Left hindlimb (tissue), 1 donor: ENCODE measurements around the gene PRG3.
"Not testable (repeated sequence)": the region's sequence is repeated elsewhere in the genome, so short reads cannot be mapped to it uniquely, and the experiment has no call there.

Experiments used
- DNase-seq: peaks from one replicate; pipeline ENCODE4 v3.0.0-alpha.2; 2018

PRG3 gene

DNA sequence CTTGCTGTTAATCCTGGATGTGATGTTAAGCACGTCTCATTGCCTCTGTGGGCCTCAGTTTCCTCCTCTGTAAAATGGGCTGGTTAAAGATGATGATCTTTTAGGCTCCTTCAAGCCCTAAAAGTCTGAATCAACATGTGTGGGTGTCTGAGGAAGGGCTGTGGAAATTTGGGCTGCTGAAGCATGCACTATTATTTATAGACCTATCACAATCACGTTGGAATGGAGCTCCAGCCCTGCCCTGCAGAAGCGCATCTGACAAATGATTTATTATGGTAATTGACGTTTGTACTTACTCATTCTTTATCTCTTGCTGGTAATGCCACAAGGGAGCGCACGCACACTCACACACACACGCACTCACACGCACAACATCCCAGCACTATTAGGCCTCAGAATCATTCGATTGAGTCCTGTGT is 22.4 kb downstream of the PRG3 start:
- peak; percentile 4 for DNase-seq

DNA sequence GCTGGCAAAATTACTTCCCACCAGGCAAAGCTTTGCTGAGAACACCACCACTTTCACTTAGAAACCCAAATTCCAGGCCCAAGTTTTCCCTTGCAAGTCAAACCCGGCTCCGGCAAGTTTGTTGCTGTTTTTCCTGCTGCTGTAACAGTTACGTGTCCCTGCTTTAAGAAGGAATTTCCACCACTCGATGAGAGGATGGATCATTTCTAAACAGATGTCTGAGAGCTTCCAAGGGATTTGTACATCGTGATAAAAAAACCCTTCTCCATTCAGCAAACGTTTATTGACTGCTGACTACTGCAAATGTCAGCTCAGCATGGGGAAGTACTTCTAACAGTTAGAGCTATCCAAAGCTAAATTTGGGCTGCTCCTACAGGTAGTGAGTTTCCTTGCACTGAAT is 23.1 kb downstream of the PRG3 start:
- peak; percentile 22 for DNase-seq

DNA sequence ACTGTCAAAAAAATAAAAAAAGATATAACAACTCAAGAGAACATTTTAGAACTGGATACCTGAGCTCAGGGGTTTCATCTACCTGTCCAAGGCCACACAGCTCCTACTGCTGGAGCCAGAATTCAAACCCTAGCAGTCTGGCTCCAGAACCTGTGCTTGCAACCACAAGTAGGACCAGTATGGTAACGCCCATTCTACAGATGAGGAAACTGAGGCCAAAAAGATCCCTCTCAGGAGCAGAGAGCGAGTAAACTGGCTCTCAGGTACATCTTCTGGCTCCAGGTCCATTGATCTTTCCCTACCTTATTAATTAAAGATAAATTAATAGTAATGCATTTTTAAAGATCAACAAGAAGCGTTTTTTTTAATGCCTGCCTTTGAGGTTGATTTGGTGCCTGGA is 23.6 kb downstream of the PRG3 start:
- DNase-seq = peak; percentile 8

DNA sequence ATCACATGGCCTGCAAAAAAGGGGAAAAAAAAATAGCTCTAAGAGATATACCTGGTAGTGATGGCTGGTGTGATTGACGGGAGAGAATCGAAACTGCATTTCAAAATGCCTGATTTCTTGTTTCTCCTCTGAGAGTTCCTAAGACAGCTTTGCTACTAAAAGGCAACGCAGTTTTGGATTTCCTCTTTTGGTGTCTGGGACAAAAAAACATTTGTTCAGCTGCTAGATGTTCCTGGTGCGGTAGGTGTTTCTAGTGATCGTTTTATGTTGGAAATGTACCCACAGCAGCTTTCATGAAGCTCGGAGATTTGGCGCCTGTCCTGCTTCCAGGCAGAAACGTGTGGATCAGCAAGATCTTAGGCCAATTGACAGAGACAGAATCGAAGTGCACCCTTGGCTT is 24.7 kb downstream of the PRG3 start:
- DNase-seq = peak; percentile 28

DNA sequence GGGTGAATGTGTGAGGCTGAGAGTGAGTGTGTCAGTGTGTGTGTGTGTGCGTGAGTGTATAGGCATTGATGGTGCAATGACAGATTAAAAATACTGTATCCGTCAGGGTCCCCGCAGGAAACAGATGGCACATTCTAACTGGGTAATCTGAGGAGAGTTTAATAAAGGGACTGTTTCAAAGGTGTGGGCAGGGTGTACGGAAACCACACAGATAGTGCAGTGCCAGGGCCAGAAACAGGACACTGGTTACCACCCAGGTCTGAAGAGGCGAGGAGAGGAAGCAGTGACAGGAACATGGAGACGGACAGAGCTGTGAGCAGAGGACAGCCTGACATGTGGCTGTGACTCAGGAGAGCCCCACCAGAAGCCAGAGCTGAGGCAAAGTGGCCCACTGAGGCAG is 26.3 kb downstream of the PRG3 start:
- peak; percentile 15 for DNase-seq

DNA sequence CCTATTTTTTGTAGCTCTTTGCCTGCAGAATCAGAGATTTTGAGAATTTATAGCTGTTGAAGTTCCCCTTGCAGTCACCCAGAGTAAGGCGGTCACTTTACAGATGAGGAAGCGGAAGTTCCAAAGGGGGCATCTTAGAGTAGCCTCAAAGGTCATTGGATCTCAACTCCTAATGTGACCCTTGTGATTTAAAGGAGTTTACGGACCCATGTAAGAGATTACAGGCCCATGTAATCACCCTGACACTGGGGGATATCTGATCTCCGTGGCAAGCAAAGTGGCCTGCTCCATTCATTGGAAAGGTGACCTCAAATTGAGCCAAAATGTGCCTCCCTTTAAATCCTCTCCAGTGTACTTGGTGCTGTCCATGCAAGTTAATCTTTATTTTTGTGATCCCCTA is 27.1 kb downstream of the PRG3 start:
- DNase-seq = peak; percentile 1

DNA sequence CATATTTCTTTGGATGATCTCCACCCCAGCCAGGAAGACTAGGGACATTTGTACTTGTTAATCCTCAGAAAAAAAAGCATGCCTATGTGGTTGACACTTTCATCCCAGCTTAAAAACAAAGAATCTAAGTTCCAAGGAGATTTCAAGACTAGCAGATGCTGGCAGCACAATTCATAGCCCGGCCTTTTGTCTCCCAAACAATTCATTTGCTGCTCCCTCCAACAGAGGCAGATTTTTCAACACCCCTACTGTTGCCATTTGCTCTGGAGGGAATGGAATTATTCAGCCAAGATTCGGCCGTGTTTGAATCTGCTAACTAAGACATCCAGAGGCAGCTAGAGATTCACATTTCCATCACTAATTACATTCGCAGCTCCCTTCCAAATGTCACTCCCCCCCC is 27.5 kb downstream of the PRG3 start:
- peak; percentile 10 for DNase-seq

DNA sequence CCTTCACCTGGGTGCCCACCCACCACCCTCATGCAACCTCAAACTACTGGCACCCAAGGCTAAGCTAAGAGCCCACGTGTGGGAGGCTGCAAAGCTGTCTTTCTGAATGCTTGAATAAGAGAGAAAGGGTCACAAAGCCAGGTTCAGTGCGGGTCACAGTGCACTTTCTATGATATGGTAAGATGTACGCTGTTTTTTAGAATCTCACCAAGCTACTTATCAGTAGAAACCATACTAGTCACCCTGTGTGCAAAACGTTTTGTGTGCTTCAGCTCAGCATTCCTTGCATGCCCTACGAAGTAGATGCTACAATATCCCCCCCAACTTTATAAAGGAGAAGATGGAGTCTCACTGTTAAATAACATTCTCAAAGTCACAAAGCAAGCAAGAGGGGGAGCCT is 27.9 kb downstream of the PRG3 start:
- DNase-seq = peak; percentile 6

DNA sequence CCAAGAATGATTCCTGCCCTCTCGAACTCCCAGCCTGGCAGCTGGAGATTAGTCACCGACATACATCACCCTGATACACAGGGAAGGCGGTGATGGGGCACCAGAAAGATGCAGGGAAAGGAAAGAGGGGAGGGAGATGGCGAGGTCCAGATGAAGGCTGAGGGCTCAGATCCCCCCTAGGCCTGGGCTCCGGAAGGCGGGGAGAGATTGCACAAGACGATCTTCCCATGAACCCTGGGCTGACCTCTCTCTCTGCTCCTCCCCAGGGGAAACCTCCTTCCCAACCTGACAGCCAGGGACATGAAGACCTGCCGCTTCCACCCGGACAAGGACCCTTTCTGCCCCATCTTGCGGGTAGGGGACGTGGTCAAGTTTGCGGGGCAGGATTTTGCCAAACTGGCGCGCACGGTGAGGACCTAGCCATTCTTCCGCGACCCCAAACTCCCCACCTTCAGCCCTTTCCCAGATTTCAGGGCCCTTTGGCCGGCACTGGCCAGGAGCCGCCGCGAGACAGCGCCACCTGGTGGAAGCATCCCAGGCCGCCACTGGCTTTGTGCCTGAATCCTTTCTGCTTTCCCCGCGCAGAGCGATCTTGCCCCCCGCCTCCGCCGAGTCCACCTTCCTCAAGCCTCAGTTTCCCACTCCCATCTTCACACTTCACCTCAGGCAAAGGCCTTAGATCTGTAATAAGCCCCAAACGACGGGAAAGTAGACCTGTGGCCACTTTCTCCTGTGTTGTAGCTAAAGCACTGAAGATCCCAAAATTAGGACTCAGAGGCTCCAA is 31.3 kb downstream of the PRG3 start:
- DNase-seq = peak; percentile 58

DNA sequence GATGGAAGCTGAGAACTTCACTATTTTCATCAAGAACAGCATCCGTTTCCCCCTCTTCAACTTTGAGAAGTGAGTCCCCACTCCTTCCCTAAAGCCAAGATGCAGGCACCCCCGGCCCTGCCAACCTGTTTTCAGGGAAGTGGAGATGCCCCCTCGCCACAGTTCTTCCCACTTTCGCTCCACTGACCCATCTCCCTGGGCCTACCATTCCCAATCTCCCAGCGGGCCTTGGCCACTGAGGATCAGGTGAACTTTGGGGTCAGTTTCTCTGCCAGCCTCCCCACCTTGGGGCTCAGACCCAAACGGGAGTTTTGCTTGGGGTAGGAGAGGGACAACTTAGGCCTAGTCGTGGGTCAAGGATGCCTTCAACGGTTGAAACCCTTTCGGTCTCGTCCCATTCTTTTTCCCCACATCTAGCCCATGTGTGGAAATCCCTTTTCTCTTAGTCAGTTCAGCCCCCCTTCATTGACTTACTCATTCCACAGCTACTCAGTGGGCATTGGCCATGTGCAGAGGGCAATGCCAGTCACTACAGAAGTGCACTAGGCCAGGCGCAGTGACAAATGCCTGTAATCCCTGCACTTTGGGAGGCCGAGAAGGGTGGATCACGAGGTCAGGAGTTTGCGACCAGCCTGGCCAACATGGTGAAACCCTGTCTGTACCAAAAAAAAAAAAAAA is 32.2 kb downstream of the PRG3 start:
- DNase-seq = no peak

DNA sequence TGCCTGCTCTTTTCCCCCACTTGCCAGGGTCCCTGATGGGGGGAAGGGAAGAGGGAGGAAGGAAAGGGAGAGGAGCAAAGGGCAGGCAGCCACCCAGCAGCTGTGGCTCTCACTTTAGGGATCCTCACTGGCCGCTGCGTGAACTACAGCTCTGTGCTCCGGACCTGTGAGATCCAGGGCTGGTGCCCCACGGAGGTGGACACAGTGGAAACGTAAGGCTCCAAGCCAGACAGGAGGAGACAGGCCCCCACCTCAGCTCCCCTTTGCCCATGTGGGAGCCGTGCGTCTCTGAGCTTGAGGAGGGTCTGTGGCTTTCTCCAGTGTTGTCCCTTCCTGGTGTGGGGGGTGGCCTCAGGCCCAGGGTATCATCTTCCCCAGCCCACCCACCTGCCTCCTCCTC is 32.9 kb downstream of the PRG3 start:
- no peak for DNase-seq

DNA sequence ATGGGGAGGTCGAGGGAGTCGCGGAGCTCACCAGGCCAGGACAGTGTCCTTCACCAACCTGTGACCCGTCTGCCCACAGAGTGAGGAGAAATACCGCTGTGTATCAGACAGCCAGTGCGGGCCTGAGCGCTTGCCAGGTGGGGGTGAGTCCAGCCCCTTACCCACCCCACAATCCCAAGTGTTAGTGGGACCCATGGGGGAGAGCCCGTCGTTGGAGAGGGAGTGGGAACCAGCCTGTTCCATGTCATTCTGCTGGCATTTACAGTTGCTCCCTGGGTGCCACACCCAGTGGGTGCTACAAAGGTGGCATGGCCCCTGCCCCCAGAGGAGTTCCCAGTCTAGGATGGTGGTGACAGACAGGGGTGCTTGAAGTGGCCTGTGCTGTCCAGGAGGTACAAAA is 33.6 kb downstream of the PRG3 start:
- no peak for DNase-seq

DNA sequence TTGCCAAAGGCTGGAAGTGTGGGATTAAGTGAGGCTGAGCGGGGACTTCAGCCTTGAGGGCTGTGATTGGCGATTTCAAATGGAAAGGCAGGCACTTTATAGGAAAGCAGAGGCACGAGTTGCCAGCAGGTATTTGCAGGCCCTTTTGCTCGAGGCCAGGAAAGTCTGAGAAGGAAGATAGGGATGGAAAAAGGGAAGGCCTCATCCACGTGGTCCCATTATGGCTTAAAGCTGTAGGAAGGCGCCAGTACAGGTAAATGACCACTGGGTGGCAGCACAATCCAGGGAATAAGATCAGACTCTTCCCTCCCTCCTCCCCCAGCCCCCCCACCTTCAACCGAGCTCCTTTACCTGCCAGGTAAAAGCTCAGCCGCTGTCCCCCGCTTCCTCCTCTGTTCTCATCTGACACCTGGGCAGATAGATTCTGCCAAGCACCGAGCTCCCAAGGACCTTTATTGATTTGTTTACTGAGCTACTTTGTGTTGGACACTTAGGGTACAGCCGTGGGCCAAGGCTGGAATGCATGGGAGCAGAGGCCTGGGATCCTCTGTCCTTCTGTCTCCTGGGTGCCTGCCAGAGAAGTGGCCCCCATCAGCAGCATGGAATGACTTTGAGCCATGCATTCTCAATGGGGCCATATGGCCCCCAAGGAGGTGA is 35.3 kb downstream of the PRG3 start:
- peak; percentile 71 for DNase-seq

DNA sequence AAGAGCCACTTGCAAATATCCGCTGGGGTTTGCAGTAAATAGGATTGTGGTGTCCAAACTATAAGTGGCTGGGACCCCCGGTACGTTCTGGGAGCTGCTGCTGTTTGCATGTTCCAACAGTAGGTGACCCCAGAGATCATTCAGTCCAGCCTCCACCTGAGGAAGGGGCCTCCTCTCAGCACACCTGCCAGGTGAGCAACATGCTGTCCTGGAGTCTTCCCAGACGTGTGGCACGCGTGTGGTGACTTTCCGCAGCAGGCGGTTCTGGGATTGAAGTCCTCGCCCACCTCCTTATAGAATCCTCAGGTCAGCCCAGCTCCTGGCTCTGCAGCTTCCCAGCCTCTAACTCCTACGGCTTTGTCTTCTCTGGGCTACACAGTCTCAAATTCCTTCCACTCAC is 36.1 kb downstream of the PRG3 start:
- no peak for DNase-seq

DNA sequence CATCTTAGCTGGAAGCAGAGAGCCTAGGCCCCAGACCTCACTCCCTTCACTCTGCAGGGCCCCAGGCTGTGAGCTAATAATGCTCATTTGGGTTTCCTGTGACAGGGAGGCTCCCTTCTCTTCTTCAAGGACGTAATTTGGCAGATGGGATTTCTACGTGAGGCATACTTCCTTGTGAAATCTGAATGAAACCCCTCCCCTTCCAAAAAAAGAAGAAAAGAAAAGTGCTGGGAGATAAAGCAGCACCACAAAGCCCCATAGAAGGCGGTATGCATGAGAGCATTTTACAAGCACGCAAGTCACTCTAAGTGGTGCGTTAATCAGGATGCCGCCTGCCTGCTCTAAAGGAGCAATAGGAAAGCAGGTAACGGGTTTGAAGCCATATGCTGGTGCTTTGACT is 37.1 kb downstream of the PRG3 start:
- DNase-seq = no peak

DNA sequence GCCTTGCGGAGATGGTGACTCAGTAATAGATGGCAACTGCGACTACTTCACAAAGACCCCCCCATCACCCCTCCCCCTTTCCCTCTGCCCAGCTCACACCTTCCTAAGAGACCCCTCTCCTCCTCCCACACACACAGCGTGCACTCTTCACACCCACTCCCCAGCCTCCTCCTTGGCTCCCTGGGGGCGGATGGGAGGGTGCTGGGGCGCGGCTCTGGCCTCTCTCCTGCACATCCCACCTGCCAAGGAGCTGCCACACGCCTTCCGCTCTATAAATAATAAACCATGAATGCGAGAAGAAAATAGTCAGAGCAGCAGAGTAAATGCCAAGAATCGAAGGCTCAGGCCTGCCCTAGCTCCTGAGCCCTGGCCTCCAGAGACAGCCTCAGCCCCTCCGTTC is 38.2 kb downstream of the PRG3 start:
- no peak for DNase-seq

DNA sequence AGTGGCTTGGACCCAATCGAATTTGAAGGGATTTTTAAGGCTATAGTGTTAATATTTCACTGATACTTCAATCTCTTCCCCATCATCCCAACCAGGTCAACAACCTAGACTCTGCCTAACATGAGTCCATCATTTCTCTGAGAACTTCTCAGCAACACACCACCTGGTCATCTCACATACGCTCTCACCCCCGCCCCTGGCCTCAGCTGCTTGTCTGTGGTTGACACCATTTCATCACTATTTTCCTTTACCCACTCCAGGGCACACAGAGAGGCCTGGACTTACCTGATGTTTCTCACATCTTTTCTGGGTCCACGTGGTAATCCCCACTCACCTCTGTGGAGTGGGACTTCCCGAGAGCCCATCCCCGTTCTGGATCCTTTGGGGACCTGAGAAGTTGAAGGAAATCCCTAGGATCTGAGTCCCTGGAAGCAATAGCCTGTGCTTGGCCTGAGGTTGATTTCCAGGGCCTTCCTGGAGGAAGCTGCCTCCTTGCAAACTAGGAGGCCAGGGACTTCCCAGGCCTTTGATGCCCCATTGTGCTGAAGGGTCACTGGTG is 39.6 kb downstream of the PRG3 start:
- no peak for DNase-seq

DNA sequence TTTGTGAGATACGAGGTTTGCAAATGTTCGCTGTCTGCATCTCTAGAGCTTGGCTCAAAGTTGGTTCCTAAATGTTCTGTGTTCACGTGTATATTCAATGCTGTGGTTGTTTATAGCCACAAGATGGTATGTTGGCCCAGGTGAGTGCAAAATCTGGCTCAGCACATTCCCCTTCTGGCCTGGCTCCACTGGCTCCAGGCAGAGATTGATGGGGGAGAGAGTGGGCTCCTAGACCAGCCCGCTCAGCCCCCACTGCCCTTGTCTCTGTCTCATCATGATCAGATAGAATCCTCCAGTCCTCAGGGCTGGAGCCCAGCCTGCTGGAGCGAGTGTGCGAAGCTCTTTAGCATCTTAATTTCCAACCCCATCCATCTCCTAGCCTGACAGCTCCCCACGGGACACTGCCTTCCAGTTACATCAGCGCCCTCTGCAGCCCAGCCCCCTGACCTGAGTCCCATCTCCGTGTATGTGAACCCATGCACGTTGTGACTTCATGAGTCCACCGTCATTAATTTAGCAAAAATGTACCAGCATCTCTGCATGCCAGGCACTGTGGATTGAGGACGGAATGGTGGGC is 40.8 kb downstream of the PRG3 start:
- no peak for DNase-seq

DNA sequence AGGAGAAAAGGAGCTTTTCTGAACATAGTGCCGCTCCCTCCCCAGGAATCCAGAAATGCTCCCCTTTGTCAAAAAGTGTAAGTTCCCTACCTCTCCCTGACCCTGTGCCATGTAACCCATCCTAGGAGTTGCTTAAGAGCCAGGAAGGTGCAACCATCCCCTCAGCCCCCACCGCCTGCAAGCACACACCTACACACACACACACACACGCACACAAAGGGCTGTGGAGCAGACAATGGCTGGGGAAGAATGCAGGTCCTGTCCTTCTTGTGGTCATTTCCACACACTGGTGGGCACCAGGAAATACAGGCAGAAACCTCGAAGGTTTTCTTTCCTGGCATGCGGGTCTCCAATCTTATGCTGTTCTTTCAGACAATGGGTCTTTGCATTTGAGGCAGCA is 41.6 kb downstream of the PRG3 start:
- DNase-seq = no peak

DNA sequence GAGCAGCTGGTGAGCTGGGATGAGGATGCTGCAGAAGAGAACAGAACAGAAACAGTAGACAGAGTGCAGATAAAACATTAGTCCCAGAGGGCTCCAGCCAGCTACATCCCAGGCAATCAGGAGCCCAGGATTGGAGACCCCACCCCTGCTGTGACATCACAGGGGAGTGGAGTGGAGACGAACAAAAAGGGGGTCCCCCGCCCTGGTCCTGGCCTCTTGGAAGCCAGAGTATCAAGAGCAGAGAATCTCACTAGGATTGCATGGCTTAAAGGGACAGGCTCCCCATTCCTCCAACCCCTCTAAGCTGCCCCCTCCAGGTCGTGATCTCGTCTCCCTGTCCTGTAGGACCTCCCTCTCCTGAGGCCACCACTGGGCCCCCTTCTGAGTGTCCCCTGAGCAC is 42.8 kb downstream of the PRG3 start, which contains the start of gene P2RX3:
Gene P2RX3 (plus strand): TSS at position 211 of the 400 bp plus-strand sequence. CDS start 199 bp downstream, outside the sequence.
- DNase-seq = no peak

DNA sequence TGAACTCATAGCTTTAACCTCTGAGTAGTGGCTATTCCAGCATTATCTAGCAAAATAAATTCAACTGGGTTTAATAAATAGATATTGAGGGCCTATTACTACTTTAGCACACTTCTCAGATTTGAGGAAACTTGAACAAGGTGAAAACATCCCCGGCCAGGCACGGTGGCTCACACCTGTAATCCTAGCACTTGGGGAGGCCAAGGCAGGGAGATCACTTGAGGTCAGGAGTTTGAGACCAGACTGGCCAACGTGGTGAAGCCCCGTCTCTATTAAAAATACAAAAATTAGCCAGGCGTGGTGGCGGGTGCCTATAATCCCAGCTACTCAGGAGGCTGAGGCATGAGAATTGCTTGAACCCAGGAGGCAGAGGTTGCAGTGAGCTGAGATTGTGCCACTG is 44.1 kb downstream of the PRG3 start:
- not testable (repeated sequence) for DNase-seq

DNA sequence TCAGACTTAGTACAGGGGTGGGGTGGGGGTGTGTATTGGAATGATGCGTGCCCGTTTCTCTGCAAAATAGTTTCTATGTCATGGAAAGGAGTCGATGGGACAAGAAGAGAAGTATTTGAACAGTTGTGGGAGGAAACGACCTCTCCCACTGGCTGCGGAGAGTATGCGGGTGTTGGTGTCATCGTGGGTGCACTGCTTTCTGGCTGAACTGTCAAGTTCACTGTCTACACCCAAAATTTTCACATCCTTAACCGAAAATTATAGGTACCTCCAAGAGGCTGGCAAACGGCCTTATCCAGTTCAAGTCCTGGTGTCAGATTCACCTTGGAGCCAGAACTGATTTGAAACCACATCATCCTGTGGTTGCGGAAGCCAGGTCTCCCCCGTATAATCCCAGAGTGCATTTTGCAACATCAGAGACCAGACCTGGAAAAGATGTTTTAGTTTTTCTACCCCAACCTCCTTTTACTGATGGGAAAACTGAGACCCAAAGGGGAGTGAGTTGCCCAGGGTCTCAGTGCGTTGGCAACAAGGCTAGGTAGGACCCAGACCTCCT is 44.8 kb downstream of the PRG3 start:
- DNase-seq = no peak
